ENCODE data around the gene TSPEAR. TPM values are rescaled to one million over a fixed set of nuclear protein-coding genes. Genes with fewer than 3 reads are reported as not detected.
A peak's percentile ranks its signal among the peaks of the same experiment; 100 is the strongest.

The TSPEAR gene
- total RNA-seq, 4 donors from 2014 or later: under 0.01 to 0.23 TPM; not detected in 2

DNA sequence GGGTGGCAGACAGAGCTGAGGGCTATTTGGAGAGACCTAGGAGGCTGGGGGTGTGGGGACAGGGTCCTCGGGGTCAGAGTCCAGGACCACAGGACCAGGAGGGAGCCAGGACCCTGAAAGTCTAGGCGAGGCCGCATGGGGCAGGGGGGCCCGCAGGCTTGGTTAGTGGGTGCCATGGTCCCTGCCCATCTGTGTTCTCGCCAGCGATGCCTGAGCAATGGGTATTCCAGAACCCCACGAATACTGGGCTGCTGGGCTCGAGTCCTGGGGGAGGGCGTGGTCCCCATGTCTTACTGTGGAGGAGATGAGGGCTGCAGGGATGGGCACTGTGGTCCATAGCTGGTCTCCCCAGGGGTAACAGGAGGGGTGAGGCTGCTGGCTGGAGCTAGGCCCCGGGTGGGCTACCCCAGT lies 121.1 kb downstream of the TSPEAR start:
- WGBS: no CpG with 5 or more reads among the region's 10 CpGs
- DNase-seq (ENCODE audit: extremely low spot score): peak; percentile 42
- H3K4me3 ChIP-seq: no peak overlapping the region

DNA sequence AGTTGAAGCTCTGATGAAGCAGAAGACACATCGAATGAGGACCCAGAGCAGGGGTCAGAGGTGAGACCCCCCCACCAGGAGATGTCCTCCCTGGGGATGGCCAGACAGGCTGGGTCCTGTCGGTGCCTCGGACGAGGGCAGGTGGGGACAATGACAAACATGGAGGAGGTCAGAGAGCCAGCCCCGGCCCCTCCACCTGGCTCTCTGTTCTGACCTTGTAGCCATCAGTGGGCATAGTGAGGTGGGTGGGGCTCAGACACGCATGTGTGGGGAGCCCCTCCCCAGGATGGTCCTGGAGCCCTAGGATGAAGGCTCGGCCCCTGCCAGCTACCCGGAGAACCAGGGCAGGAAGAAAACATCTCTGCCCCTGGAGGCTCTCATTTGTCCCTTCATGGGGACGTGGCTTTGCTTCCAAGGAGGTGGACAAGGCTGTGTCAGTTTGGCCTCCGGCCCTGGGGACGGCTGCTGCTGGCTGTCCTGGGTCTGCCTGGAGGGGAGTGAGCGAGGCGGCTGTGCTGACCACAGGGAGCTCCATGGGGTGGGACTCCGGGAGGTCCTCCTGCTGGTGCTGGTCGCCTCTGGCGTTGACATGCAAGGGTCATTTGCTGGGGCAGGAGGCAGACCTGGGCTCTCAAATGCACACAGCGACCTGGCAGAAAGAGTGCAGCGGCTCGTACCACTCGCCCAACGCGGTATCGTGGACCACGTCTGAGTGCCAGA lies 121.6 kb downstream of the TSPEAR start:
- WGBS: 86% methylated on average over 6 of the region's 24 CpGs
- peak; percentile 57 for DNase-seq (ENCODE audit: extremely low spot score)
- Histone ChIP-seq H3K4me1 (no peaks in the 10 kb centered on the region), H3K36me3 (no peaks in the 10 kb centered on the region), H3K27ac (replicated peaks in 1 of 4) (no peak overlapping the region), H3K27me3 (peaks cover 0 to 64% (median 0%) of the 10 kb centered on the region in 4 donors), H3K4me3 (no peak overlapping the region), H3K9me3 (no peaks in the 10 kb centered on the region)
- intact Hi-C loops (cut with DNase I): no loop called here
- TF ChIP-seq, protein P1, sequence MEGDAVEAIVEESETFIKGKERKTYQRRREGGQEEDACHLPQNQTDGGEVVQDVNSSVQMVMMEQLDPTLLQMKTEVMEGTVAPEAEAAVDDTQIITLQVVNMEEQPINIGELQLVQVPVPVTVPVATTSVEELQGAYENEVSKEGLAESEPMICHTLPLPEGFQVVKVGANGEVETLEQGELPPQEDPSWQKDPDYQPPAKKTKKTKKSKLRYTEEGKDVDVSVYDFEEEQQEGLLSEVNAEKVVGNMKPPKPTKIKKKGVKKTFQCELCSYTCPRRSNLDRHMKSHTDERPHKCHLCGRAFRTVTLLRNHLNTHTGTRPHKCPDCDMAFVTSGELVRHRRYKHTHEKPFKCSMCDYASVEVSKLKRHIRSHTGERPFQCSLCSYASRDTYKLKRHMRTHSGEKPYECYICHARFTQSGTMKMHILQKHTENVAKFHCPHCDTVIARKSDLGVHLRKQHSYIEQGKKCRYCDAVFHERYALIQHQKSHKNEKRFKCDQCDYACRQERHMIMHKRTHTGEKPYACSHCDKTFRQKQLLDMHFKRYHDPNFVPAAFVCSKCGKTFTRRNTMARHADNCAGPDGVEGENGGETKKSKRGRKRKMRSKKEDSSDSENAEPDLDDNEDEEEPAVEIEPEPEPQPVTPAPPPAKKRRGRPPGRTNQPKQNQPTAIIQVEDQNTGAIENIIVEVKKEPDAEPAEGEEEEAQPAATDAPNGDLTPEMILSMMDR (IDR thresholded peaks at IDR 0.05): no peak
- TF ChIP-seq EP300 (IDR thresholded peaks at IDR 0.05): no peak

More for the DNA sequence above, 121.1 kb downstream of the TSPEAR start:
- no peak for TF ChIP-seq EP300 (IDR thresholded peaks at IDR 0.05)
- TF ChIP-seq, protein P1 (IDR thresholded peaks at IDR 0.05): no peak
- no peak for TF ChIP-seq POLR2AphosphoS5 (IDR thresholded peaks at IDR 0.05)
- no peak for TF ChIP-seq POLR2A (IDR thresholded peaks at IDR 0.05; ENCODE audit: low read depth)
- Histone ChIP-seq H3K4me1 (no peaks in the 10 kb centered on the region), H3K27ac (replicated peaks in 1 of 4) (no peak overlapping the region), H3K9me3 (no peaks in the 10 kb centered on the region), H3K27me3 (peaks cover 0 to 64% (median 0%) of the 10 kb centered on the region in 4 donors), H3K36me3 (no peaks in the 10 kb centered on the region)
- intact Hi-C loops (cut with DNase I): no loop called here

DNA sequence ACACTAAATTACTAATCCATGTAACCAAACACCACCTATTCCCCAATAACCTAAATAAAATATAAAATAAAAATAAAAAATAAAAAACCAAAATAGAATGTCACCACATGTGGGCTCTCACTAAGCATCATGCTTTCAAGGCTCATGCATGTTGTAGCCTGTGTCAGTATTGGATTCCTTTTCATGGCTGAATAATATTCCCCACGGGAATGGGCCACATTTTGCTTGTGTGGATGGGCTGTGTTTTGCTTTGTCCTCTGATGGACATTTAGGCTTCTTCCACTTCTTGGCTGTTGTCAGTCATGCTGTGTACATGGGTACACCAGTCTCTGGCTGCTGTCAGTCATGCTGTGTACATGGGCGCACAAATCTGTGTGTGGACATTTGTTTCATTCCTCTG lies 122.3 kb downstream of the TSPEAR start:
- Histone ChIP-seq H3K4me3 (no peak overlapping the region), H3K27ac (replicated peaks in 1 of 4) (no peak overlapping the region), H3K27me3 (peaks cover 0 to 64% (median 0%) of the 10 kb centered on the region in 4 donors), H3K9me3 (no peaks in the 10 kb centered on the region), H3K4me1 (peaks cover 0 to 5% (median 2%) of the 10 kb centered on the region in 4 donors), H3K36me3 (no peaks in the 10 kb centered on the region)
- intact Hi-C loops (cut with DNase I): no loop called here
- TF ChIP-seq POLR2A (IDR thresholded peaks at IDR 0.05; ENCODE audit: low read depth) (no peak), EP300 (IDR thresholded peaks at IDR 0.05) (no peak), POLR2AphosphoS5 (IDR thresholded peaks at IDR 0.05) (no peak)
- TF ChIP-seq, protein P1 (IDR thresholded peaks at IDR 0.05): no peak
- DNase-seq (ENCODE audit: extremely low spot score): peak; percentile 45
- 96% methylated on average over 2 of the region's 2 CpGs for WGBS

DNA sequence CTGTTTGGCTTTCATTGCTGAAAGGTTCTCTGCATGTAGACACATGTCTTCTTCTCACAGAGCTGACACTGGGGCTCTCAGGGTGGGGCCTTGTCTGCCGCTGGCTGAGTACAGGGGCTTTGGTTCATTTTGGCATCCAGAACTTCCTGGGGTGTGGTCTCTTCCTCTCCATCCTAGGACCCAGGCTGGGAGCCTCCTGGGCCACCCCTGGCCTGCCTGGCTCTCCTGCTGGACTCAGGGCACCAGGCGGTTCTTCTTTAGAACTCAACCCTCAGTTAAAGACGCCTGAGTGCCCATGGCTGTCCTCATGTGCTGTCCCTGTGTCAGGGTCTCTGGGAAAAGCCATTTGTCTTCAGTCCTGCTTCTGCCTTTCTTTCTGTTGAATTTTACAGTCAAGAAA lies 125.5 kb downstream of the TSPEAR start:
- Histone ChIP-seq H3K4me3 (no peak overlapping the region), H3K27me3 (peaks cover 0 to 44% (median 0%) of the 10 kb centered on the region in 4 donors), H3K36me3 (no peaks in the 10 kb centered on the region), H3K4me1 (peaks cover 0 to 16% (median 5%) of the 10 kb centered on the region in 4 donors), H3K27ac (replicated peaks in 1 of 4) (no peak overlapping the region), H3K9me3 (peaks cover 0 to 14% (median 4%) of the 10 kb centered on the region in 4 donors)
- WGBS: 89% methylated on average over 3 of the region's 3 CpGs
- intact Hi-C loops (cut with DNase I): no loop called here
- peak; percentile 47 for DNase-seq (ENCODE audit: extremely low spot score)
- TF ChIP-seq, protein P1 (IDR thresholded peaks at IDR 0.05): no peak
- TF ChIP-seq POLR2AphosphoS5 (IDR thresholded peaks at IDR 0.05) (no peak), EP300 (IDR thresholded peaks at IDR 0.05) (no peak)

DNA sequence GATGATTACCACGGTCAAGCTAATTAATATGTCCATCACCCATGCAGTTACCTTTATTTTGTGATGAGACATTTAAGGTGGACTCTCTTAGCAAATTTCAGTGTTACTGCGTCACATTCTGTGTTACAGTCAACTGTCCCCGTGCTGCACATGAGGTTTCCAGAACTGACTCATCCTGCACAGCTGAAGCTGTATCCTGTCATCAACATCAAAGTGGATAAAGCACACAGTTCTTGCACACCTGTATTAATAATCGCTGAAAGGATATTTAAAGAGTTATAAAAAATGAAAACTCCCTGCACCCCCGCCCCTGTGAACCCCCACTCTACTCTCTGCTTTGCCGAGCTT lies 127.6 kb downstream of the TSPEAR start:
- Histone ChIP-seq H3K4me1 (peaks cover 0 to 16% (median 5%) of the 10 kb centered on the region in 4 donors), H3K4me3 (no peak overlapping the region), H3K36me3 (no peaks in the 10 kb centered on the region), H3K9me3 (peaks cover 0 to 22% (median 4%) of the 10 kb centered on the region in 4 donors), H3K27ac (replicated peaks in 1 of 4) (no peak overlapping the region), H3K27me3 (peaks cover 0 to 38% (median 0%) of the 10 kb centered on the region in 4 donors)
- WGBS: 67% methylated on average over 6 of the region's 6 CpGs
- no peak for TF ChIP-seq POLR2AphosphoS5 (IDR thresholded peaks at IDR 0.05)
- TF ChIP-seq, protein P1 (IDR thresholded peaks at IDR 0.05): no peak
- no peak for TF ChIP-seq POLR2A (IDR thresholded peaks at IDR 0.05; ENCODE audit: low read depth)
- TF ChIP-seq EP300 (IDR thresholded peaks at IDR 0.05): no peak
- no peak for DNase-seq (ENCODE audit: extremely low spot score)
- intact Hi-C loops (cut with DNase I): no loop called here
